HG03469 (cell line): ENCODE results near the gene THSD7A.

Experiments
- ATAC-seq: cut with Tn5 transposase; IDR thresholded peaks from one replicate; pipeline ENCODE4 v1.9.1; 2021; ENCODE audit warnings: mild to moderate bottlenecking, moderate library complexity, moderate number of reproducible peaks; ENCODE audit not compliant: unreplicated experiment

The THSD7A gene

GRCh38 chr7:11427686-11428273 lies 404.2 kb downstream of the THSD7A start:
- peak; percentile 77 for ATAC-seq

- no peak for ATAC-seq
Observed at GRCh38 chr7:11424006-11424405, 408.0 kb downstream of the THSD7A start.

GRCh38 chr7:11420049-11420448 lies 411.9 kb downstream of the THSD7A start:
- no peak for ATAC-seq

- no peak for ATAC-seq
Observed at GRCh38 chr7:11416641-11417458, 415.1 kb downstream of the THSD7A start.

GRCh38 chr7:11415101-11415500 lies 416.9 kb downstream of the THSD7A start:
- no peak for ATAC-seq

- ATAC-seq = no peak
Observed at GRCh38 chr7:11413901-11414300, 418.1 kb downstream of the THSD7A start.

GRCh38 chr7:11412036-11412435 lies 420.0 kb downstream of the THSD7A start:
- no peak for ATAC-seq

- ATAC-seq = no peak
Observed at GRCh38 chr7:11410656-11411644, 421.0 kb downstream of the THSD7A start.

- no peak for ATAC-seq
Observed at GRCh38 chr7:11404355-11404754, 427.6 kb downstream of the THSD7A start.

- no peak for ATAC-seq
Observed at GRCh38 chr7:11403781-11404180, 428.2 kb downstream of the THSD7A start.

- ATAC-seq = no peak
Observed at GRCh38 chr7:11394438-11394837, 437.6 kb downstream of the THSD7A start.

GRCh38 chr7:11379641-11380040 lies 452.4 kb downstream of the THSD7A start:
- no peak for ATAC-seq

GRCh38 chr7:11376529-11376928 lies 455.5 kb downstream of the THSD7A start:
- no peak for ATAC-seq

GRCh38 chr7:11374629-11375028 lies 457.4 kb downstream of the THSD7A start:
- no peak for ATAC-seq

- ATAC-seq = no peak
Observed at GRCh38 chr7:11373546-11374142, 458.4 kb downstream of the THSD7A start.

GRCh38 chr7:11369696-11370095 lies 462.3 kb downstream of the THSD7A start:
- ATAC-seq = no peak

- ATAC-seq = no peak
Observed at GRCh38 chr7:11366118-11366517, 465.9 kb downstream of the THSD7A start.

GRCh38 chr7:11358637-11359036 lies 473.4 kb downstream of the THSD7A start:
- no peak for ATAC-seq

- ATAC-seq = no peak
Observed at GRCh38 chr7:11355399-11356005, 476.5 kb downstream of the THSD7A start.

- ATAC-seq = no peak
Observed at GRCh38 chr7:11346302-11346701, 485.7 kb downstream of the THSD7A start.
